HL-60/S4 (cell line): ENCODE data around the gene N4BP2.

Experiments
- in situ Hi-C: fragments of 300-500 bp; cut with MboI; formaldehyde crosslinking; loops from 2 replicates; pipeline ENCODE4 v1.14.3; 2022; ENCODE audit warnings: low sequenced_read_pairs

N4BP2 gene

GRCh38 chr4:40205259-40206198 is 148.9 kb downstream of the N4BP2 start:
- in situ Hi-C loops, result no loop called here

GRCh38 chr4:40206426-40206825 is 149.8 kb downstream of the N4BP2 start:
- in situ Hi-C loops, result no loop called here
